HG03558 (cell line): ENCODE results near the gene LSR.

ENCODE experiments used
- ATAC-seq: cut with Tn5 transposase; IDR thresholded peaks from one replicate; pipeline ENCODE4 v1.9.1; 2021; ENCODE audit warnings: moderate number of reproducible peaks; ENCODE audit not compliant: unreplicated experiment; ENCODE audit errors: extremely low read depth

Gene LSR

GRCh38 chr19:35246466-35247092 is 2.2 kb upstream of the LSR start:
- no peak for ATAC-seq

DNA sequence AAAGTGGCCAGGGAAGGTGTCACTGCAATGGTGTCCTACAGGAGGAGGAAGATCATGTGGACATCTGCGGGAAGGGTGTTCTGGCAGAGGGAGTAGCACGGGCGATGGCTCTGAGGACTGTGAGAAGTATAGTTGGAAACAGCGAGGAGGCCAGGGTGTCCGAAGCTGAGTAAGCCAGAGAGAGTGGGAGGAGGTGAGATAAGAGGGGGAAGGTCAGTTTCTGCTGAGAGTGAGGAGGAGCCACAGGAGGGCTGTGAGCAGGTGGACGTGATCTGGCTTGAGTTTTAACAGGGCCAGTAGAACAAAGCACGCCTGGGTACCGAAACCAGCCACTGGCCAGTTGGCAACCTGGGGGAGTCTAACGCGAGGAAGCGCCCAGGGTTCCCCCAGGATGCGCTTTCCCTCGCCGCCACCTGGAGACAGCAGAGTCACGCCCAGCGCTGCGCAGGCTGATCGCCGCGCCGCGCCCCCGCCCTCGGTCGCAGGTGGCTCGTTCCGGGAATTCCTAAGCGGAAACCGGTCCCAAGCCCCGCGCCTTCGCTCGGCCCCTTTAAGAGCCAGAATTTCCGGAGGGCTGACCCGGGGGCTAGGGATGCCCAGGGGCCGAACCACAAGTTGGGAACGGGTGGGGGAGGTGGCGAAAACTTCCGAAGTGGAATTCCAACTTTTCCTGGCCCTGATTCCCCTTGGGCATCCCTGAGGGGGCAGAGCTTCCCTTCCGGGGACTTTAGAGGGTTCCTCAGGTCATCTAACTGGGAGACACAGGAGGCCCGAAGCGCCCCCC is 1.1 kb upstream of the LSR start:
- ATAC-seq, result no peak

GRCh38 chr19:35249146-35249847 is 495 bp downstream of the LSR start:
- ATAC-seq, result no peak

DNA sequence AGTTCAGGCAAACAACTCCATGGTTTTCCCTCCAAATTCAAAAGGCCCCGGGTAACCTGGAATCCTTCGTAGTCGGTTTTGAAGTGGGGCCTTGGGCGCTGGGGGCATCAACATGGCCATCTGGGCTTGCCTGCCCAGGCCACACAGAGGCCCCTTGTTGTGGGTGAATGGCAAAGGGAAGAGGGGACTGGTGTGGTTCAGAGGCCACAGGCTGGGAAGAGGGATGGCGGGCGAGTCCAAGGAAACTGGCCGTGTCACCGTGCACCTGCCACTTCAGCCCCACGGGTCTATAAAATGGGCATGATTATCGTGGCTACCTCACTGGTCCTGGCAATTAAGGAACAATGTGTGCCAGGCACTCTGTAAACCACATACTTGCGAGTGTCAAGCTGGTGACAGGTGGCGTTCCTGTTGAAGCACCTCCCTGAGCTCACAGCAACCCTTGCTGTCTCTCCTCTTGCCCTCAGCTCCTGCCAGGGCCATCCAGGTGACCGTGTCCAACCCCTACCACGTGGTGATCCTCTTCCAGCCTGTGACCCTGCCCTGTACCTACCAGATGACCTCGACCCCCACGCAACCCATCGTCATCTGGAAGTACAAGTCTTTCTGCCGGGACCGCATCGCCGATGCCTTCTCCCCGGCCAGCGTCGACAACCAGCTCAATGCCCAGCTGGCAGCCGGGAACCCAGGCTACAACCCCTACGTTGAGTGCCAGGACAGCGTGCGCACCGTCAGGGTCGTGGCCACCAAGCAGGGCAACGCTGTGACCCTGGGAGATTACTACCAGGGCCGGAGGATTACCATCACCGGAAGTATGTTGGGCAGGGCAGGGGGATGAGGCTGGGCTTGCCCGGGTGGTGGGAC is 1.3 kb downstream of the LSR start:
- no peak for ATAC-seq

DNA sequence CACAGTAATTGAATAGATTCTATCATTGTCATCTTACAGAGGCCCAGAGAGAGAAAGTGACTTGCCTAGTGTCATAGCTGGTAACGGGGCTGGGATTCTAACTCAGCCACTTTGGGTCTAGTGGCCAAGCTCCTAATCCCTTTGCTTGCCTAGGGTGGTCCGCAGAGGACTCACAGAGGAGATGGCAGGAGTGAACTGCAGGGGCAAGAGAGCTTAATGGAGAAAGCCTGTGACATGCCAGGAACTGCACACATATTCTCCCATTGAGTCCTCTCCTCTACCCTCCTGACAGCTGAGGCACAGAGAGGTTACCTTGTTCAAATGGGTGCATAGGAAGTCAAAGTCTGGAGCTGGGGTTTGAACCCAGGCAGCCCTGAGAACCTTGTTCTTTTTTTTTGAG is 2.7 kb downstream of the LSR start:
- ATAC-seq, result no peak

DNA sequence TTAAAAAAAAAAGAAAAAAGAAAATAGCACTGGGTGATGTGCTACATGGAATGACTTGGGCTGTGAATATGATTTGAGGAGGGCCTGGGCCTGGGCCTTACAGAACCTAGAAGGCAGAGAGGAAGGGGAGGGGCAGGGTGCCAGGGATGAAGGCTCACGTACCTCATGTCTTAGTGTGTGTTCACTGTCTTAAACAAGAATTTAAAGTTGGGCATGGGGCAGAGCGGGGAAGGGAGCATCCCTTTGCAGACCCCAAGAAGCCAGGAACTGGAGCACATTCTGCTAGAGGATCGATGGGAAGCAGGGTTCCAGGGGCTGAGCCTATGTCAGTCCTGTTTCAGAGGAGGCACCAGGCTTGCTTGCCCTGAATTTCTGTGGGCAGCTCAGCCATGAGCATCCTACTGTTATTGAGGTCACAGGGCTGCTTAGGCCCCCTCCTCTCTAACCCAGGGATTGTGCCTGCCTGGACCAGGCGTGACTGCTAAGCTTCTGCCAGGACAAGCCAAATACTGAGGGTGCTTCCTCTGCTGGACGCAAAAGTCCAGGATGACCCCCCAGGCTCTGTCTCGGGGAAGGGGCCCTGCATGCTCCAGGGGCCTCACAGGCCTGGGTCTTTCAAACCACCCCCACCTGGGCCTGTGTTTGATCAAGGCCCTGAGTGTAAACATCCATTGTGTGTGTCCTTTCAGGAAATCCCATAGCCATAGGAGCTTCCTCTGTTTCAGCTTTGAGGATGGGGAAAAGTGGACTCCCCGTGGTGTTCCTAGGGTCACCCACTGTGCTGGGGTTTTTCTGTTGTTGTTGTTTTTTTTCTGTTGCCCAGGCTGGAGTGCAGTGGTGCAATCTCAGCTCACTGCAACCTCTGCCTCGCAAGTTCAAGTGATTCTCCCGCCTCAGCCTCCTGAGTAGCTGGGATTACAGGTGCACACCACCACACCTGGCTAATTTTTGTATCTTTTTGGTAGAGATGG is 4.8 kb downstream of the LSR start:
- ATAC-seq, result no peak

DNA sequence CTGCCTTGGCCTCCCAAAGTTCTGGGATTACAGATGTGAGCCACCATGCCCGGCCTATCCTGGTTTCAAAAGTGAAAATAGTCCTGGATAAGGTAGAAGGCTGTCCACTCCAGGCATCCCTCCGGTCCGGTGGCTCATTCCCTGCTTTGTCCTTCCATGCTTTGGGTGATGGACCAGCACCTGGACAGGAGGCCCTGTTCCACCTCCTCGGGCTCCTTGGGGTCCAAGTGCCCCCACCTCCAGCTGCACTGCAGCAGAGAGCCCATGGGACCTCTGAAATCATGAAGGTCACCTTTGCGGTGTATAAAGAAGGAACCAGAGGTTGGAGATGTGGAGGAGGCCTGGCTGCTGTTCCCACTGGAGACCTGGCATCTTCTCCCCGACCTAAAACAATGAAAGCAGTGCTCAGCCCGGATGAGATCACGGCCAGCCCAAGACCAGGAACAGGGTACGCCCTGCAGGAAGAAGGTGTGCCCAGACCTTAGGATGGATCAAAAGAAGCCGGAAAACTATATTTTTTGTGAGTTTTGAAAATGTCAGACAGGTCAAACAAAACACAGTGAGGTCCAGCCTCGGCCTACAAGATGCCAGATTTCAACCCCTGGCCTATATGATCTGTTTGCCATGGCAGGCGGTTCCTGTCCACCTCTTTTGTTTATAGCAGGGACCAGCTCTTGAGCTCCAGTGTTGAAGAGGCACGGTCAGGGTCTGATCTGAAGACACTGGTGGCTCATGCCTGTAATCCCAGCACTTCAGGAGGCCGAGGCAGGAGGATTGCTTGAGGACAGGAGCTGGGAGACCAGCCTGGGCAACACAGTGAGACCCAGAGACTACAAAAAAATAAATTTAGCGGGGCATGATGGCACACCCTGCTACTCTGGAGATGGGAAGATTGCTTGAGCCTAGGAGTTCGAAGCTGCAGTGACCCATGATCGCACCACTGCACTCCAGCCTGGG is 5.8 kb downstream of the LSR start:
- ATAC-seq, result no peak

DNA sequence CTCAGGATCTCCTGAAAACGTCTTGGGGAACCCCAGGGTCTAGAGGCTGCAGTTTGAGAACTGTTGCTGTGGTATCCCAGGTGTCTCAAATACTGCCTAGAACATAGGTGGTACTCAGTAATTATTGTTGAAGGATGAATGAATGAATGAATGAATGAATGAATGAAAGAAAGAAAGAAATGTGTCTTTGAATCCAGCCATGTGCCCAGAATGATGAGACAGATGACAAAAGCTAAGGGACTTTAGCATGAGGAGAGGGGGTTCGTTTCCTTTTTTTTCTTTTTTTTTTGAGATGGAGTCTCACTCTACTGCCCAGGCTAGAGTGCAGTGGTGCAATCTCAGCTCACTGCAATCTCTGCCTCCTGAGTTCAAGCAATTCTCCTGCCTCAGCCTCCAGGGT is 7.8 kb downstream of the LSR start:
- ATAC-seq, result no peak

- ATAC-seq, result no peak
Measured at GRCh38 chr19:35257113-35257461, 8.3 kb downstream of the LSR start.

DNA sequence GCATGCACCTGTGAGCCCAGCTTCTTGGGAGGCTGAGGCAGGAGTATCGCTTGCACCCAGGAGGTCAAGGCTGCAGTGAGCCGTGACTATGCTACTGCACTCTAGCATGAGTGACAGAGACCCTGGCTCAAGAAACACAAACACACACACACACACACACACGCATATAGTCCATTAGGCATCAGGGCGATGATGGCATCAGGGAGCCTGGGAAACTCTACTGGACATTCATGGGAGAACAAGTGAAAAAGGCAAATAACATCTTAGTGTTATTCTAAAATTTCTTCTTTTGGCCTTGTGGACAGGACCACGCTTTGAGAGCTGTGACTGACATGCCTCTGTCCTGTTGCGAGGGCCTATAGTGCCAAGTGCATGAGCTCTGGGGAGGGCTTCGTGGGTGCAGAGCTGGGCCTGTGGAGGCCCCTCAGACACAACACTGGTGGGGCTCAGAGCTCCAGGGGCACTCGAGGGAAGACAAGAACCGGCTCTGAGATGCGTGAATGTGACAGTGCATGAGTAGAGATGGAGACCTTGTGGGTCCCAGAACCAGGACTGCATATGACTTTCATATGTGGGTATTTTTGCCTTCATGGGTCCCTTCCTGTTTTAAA is 12.0 kb downstream of the LSR start:
- ATAC-seq, result no peak

DNA sequence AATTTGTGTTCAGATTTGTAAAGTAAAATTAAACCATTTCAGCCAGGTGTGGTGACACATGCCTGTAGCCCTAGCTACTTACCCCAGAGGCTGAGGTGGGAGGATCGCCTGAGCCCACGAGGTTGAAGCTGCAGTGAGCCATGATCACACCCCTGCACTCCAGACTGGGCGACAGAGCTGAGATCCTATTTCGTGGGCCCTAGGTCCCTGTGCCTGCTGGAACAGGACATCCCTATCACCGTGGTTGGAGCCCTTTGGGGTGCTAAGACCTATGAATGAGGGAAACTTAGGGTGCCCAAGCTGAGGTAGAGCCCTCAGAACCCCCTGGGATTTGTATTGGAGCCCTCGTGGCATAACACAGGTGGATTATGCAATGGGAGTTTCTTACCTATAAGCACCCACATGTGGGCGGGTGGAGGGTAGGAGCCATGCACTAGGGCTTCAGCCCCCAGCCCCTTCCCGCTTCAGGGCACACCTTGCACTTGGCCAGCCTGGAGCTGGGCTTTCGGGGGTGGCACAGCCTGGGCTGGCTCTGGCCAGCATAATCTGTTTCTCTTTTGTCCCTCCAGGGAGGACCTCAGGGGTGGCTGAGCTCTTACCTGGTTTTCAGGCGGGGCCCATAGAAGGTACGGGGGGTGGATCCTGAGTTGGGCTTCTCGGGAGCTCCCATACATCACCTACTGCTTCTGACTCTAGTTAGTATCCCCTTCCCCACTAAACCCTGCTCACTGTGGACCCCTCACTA is 12.7 kb downstream of the LSR start:
- ATAC-seq, result no peak

DNA sequence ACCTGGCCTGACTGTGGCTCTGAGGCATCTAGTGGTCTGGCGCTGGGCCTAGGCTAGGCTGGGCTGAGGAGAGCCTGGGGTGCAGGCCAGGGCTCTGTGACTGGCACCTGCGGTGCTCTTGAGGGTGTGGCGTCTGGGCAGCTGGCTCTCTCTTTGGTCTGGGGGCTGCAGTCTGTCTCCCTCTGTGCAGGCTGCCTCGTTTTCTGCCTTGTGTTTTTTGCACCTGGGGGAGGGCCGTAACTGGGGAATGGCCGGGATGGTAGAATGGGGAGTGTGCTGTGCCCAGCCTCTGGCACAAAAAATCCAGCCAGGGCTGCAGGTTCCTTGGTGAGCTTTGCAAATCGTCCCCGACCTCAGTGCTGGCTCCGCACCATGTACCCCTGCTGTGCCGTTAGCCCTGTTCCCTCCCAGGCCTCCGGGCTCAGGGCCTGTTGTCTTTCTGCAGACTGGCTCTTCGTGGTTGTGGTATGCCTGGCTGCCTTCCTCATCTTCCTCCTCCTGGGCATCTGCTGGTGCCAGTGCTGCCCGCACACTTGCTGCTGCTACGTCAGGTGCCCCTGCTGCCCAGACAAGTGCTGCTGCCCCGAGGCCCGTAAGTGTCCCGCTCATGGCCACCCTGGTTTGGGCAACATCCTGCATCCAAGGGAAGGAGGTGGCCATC is 13.4 kb downstream of the LSR start:
- no peak for ATAC-seq

- no peak for ATAC-seq
Measured at GRCh38 chr19:35264268-35265125, 15.7 kb downstream of the LSR start.

GRCh38 chr19:35265126-35265899 is 16.5 kb downstream of the LSR start:
- no peak for ATAC-seq

GRCh38 chr19:35265900-35266519 is 17.2 kb downstream of the LSR start:
- ATAC-seq, result no peak
